HG03378 (cell line): ENCODE data around the gene AFF3.

Experiments
- ATAC-seq: cut with Tn5 transposase; IDR thresholded peaks from one replicate; pipeline ENCODE4 v1.9.1; 2021; ENCODE audit warnings: mild to moderate bottlenecking, moderate library complexity; ENCODE audit not compliant: unreplicated experiment

The AFF3 gene

DNA sequence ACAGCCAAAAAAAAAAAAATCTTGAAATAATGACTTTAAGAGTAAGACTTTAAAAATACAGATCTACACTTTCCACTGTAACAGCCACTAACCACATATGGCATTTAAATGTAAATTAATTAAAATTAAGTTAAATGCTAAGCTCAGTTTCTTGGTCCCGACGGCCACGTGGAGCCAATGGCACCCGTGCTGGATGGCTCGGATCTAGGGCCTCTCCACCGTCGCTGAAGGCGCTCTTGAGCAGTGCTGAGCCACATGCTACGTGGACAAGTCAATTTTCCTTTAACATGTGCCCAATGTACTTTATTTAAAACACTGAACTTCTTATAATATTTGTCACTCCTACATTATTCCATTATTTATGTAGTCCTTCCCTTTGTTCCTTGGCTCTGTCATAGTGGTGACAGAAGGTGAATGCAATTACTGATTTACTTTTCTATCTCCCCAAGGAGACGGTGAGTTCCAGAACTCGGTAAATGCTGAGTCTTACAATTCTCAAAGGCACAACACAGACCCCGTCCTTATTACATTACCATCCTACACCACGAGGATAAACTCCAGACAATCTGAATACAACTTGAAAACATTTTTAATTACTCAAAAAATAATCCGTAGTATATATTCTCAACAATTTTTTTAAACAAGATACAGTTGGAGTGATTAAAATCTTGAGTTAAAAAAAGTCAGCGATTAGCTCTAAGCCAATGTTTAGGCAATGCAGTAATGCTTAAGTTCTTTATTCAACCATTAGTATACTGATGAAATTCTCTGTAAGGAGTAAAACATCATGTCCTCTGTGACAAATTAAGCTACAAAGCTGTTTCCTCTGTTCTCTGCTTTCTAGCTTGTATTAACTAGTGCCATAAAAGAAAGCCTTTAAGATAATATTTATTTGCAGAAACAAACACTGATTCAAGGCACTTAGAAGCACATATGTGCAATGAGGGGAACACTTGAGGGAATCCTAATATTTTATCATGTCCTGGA is 95.1 kb downstream of the AFF3 start:
- no peak for ATAC-seq

DNA sequence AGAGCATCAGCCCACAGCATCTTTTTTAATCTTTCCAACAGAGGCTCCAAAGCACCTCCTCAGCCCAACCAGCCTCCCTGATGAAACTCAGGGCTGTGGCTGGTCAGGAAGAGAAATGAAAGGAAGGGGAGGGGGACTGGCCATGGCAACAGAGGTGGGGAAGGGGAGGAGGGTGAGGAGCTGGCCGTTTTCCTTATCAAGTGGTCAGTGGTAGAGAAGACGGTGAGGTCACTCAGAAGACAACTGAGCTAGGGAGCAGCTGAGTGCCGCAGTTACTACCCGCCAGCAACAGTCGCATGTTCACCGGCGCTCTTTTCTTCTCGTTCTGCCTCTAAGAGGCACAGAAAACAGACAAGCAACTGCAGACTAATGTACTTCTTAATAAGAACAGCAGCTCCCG is 97.4 kb downstream of the AFF3 start:
- no peak for ATAC-seq

DNA sequence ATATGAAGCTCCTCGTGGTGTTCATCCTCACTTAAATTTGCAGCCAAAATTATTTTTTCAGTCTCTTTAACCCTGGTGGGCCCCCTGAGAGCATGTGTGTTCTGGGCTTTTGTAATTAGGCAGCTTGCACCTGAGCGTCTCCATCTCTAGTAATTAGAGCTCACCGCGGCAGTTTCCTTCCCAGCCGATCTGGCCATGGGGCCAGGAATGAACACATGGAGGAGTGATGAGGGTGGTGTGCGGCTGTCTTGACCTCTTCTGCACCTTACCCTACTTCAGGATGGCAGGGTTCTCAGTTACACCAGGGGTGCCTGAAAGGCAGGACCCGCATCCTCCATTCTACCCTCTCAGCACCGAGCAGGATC is 98.5 kb downstream of the AFF3 start:
- no peak for ATAC-seq

DNA sequence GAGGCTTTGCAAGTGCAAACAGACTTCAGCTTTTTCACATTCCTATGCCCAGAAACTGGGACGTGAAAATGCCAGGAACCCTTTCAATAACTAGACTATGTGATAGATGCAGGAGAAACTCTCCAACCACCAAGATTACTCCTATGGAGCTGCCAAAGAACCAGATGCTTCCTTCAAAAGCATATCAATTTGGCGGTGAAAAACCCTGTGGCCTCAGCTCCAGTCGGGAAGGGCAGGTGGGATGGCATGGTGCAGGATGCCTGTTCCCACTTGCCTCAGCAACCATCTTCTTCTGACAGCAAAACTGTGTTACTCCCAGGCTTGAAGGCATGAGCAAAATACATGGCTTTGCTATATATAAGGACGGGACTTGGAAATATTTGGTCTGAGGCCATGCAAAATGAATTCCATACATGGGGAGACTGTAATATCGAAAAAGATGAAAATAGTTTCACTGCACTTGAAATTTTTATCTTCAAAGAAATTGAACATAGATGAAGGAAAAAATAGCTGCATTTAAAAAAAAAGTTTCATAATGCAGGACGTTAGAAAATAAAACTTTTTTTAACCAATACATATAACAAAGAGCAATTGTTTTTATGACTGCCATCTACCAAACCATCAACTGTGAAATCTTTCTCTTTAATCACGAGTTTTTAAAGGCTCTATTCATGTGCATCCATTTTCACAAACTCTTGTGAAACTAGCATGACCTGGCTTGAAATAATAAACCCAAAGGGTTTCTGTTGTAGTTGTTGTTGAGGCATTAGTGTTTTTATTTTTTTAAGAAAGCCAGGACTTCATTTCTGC is 99.1 kb downstream of the AFF3 start:
- no peak for ATAC-seq

DNA sequence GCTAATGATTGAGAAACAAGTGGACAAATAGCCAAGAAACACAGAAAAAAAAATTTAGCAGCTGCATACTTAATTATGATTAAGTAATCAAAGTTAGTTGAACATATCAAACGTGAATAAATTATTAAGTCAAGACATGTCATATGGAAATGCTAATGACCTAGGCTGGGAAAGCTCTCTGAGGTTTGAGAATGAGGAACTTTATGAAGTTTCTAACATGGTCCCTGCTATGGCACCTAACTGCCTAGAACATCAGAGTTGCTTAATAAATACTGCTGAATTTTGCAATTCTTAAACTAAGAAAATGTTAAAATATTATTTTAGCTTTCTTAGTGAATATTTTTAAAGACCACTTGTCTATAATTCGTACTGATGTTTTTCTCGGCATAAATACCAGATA is 99.8 kb downstream of the AFF3 start:
- ATAC-seq: no peak

DNA sequence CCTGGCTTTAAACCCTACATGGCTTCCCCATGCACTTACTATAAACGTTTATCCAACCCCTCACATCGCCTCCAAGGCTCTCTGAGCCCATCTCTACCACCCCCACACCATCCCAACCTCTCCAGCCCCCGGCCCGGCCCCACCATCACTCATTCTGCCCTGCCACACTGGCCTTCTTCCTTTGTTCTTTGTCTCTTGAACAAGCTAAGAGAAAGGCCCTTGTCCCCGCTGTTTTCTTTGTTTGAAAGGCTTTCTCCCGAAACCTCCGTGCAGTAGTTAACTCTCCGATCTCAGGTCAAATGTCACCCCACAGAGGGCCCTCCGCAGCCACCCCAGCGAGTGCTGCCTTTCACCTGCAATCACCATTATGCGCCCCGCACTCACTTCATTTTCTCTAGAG is 100.4 kb downstream of the AFF3 start:
- no peak for ATAC-seq

DNA sequence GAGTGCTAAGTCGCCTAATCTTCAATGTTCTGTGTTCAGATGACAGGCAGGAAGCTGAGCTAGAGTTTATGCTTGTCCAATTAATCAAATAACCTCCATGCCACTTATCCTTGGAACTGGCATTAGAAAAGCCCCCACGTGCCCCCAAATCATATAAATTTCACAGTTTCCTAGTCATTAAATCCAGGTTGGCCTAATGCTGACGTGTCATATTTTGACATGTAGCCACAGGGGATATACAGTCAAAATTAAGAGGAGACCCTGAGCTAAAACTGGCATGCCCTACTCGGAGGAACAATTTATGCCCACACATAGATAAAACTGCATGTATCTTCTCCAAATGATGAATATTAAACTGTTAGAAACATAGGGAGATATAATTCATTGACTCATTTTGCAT is 101.0 kb downstream of the AFF3 start:
- ATAC-seq: no peak

DNA sequence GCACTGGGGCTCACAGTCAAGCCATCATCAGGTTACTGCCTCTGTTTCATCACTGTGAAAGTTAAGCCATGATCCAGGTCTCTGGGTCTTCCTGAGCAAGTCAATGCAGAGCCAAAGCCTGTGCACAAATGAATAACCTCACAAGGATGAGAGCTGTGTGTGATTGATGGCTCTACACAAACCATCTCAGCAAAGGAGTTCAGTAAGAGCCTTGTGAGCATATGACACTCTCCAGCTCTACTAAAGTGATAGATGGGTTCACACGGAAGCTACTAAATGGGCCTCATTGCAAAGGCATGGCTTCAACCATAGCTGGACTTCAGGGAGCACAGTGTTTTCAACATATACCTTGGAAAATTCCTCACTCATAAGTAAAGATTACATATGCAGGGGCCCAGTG is 101.5 kb downstream of the AFF3 start:
- no peak for ATAC-seq

DNA sequence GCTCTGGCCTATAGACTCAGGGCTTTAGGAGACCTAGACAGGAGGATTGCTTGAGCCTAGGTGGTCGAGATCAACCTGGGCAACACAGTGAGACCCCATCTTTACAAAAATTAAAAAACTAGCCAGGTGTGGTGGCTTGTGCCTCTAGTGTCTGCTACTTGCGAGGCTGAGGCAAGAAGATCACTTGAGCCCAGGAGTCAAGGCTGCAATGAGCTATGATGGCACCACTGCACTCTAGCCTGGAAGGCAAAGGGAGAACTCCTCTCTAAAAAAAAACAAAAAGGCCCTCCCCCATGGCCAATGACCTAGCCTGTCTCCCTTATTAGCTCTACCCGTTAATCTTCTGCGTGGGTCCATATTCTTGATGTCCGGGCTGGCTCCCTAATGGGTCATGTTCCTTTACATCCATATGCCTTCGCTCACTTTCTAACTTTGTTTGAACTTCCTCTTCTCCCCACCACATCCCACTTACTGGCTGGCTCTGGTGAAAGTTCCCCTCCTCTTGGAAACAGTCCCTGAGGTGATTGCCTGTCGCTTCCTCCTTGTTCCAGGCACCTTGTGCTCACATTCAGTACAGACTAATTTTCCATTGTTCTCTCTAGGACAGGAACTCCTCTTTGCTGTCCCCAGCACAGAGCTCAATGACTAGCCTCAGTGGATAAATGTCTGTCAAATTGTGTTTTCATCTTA is 103.0 kb downstream of the AFF3 start:
- ATAC-seq: no peak

DNA sequence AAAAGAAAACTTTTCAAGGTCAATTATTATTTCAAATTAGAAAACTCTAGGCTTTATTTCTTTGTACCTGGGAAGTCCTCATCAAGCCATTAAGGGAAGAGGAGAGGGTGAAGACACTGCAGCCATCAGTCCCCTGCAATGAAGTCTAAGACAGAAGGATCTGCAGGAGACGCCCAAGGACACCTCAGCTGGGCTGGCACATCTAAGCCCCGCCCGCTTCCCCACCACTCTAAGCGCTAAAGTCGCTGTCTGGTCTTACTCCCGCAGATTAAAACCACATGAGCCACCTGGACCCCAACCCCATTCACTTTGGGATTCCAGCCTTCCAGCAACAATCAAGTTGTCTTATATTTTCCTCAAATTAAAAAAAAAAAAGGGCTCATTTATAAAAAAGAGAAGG is 104.4 kb downstream of the AFF3 start:
- ATAC-seq: no peak

DNA sequence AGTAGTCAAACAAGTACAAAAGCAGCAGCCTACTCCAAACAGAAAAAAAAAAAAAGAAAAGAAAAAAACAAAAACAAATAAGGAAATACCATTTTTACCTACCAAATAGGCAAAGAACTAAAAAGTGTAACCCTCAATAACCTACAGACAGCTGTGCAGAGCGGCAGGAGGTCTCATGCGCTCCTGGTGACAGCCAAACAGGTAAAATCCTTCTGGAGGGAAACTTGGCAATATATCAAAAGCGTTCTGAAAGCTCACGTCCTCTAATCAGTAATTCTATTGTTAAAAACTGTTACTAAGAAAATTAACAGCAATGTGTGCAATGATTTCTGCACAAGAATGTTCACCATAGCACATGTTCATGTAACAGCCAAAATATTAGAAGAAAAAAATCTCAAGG is 105.6 kb downstream of the AFF3 start:
- no peak for ATAC-seq

DNA sequence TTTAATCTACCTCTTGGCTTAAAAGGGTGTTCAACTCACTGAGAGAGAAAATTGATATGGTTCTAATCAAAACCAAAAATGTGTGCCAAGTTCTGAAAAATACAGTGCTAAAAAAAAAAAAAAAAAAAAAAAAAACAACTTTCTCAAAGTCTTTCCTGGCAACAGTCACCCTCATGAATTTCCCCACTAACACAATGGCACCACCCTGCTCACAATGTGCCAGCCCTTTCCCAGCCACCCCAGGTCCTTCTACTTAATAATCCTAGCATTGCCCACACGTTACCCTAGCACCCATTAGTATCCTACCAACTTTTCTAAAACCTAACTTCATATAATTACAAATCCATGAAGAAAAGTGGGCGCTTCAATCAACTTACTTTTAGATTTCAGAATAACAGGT is 106.4 kb downstream of the AFF3 start:
- ATAC-seq: no peak

DNA sequence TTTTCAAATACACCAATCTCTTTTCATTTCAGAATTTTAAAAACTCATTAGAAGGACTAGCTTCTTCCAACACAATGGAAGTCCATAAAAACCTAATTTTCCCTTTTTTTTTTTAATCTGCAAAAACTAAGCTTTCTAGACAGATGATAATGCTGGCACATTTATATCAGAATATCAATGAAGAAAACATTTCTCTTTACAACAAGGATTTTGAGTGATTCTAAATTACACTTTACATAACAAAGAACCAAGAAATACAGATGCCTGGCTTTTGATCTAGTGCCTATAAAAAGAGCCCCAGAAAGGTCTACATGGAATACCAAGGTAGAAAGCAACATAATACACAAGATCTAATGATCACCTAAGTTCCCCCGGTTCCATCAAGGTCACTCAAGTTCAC is 108.0 kb downstream of the AFF3 start:
- no peak for ATAC-seq

DNA sequence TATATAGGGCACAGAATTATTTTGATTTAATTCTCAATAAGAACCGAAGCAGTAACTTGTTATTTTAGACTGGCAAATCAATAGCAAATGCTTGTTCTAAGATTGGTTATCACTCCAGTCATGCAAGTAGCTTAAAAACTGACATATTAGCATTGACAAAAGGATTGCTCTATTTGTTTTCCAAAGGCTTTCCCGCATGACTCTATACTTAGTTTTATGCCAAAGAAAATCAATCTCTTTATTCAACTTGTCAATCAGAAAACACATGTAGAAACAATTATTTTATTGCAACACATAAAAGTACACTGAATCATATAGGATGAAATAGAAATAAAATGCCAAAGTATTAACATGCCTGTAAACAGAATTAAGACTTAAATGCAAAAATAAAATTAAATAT is 108.4 kb downstream of the AFF3 start:
- no peak for ATAC-seq

DNA sequence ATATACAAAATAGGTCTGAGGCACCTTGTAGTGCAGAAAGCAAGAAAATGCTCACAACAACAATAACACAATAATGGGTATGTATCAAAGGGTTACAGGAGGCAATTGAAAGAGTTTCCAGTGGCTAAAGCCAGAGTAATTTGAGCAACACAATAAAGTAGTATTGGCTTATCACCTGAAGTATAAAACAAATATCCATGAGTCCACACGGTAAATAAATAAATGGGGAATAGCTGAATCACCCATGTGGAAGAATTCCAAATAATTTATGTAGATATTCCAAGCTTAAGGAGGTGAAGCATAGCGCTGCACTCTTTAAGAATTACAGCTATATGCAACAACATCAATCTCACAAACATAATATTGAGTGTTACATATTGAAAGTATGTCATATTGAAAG is 110.8 kb downstream of the AFF3 start:
- no peak for ATAC-seq

DNA sequence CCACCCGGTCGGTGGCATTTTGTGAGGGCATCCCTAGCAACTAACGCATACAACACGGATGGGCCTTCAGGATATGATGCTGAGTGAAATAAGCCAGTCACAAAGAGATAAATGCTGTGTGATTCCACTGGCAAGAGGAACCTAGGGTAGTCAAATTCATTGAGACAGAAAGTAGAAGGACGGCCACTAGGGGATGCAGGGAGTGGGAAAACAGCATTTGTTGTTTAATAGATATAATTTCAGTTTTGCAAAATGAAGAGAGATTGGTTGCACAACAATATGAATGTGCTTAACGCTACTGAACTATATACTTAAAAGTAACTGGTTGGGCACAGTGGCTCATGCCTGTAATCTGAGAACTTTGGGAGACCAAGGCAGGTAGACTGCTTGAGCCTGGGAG is 112.9 kb downstream of the AFF3 start:
- no peak for ATAC-seq

DNA sequence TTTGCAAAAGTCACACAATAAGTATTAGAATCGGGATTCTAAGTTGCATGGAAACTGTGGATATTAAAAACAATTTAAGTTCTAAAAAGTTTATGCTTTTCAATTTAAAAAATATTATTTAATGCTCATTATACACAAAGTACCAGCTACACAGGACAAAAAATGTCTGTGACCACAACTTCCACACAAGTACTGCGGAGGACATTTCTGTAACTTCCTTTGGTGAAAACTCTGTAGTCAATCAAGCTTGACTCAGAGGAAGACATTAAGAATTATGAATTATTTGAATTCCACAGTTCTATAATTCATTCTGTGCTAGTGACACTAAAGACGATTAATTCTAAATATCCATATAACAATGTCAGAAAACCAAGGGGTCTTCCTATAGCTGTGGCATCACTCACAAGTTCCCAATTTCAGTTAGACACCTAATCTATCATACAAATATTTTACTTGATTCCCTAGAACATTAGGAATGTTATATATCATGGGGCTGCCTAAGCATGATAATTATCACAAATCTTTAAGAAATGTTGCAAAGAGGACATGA is 120.5 kb downstream of the AFF3 start:
- no peak for ATAC-seq

DNA sequence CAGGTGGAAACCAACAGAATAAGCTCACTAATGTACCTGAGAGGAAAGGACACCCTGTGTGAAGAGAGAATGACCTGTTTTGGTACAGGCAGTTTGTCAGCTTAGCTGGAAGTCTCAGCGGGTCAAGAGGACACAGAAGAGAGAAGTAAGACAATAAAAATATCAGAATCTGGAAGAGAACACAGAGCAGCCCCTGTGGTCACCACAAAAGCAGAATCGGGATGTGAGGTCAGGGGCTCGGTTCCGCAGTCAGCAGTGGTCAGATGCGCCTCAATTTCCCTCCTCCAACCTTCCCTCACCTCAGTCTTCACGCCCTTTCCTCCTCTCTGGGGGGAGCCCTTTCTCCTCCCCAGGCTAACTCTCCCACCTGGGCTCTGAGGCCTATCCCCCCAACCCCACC is 122.9 kb downstream of the AFF3 start:
- ATAC-seq: no peak

DNA sequence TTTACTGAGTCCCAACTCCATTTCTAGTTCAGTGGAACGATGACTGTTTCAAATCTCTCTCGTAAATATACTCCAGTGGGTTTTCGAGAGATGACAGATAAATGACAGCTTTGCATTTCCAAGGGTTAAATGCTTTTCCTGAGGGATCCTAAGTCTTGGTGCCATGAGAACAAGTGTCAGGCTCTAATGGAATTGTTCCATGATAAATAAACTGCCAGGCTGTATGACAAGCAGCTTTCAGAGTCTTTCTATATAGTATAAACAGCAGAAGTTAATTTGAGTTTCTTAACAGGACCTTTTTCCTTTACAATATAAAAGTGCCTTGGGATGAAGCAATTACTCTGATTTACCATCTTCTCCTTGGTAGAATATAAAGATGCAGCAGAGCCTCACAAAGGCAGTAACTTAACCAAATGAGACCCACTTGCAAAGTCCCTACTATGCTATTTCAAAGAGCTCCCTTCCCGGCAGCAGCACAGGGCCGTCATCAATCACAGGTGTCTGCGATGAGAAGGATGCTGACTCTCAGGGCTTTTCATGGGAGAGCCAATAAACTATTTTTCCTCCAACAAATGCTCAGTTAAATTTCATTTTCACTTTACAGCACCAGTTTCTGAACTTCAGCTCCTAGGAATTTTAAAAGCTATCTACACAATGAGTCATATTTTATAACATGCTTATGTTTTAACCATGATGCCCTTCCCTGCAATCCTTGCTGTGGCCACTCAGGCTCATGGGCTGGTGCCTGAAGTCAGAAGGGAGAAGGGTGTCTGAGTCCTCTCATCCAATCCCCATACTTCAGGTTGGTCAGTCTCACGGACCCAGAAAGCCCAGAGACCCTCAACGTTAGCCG is 123.8 kb downstream of the AFF3 start:
- no peak for ATAC-seq

DNA sequence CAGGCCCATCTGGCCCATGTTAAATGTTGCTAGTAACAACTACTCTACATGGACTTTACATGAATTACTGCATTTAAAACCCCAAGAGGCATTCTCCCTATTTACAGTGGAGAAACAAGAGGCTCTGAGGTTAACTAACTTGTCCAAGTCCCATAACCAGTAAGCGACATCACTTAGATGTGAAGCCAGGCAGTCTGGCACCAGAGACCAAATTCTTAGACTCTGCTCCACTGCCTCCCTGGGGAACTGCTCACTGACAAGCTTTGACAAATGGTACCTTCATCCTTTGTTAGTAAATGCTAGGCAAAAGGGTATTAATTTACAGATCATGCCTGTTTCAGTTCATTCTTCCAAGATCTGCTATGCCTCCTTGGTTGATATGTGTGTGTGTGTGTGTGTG is 124.8 kb downstream of the AFF3 start:
- no peak for ATAC-seq
